Measurements from ENCODE around the gene TRIM38. TPM values are rescaled to one million over a fixed set of nuclear protein-coding genes. Genes with fewer than 3 reads are reported as not detected.
"Not testable (repeated sequence)": the region's sequence is repeated elsewhere in the genome, so short reads cannot be mapped to it uniquely, and the experiment has no call there.

The TRIM38 gene, protein sequence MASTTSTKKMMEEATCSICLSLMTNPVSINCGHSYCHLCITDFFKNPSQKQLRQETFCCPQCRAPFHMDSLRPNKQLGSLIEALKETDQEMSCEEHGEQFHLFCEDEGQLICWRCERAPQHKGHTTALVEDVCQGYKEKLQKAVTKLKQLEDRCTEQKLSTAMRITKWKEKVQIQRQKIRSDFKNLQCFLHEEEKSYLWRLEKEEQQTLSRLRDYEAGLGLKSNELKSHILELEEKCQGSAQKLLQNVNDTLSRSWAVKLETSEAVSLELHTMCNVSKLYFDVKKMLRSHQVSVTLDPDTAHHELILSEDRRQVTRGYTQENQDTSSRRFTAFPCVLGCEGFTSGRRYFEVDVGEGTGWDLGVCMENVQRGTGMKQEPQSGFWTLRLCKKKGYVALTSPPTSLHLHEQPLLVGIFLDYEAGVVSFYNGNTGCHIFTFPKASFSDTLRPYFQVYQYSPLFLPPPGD
- 4.8 and 5.9 TPM in 2 replicates for total RNA-seq

DNA sequence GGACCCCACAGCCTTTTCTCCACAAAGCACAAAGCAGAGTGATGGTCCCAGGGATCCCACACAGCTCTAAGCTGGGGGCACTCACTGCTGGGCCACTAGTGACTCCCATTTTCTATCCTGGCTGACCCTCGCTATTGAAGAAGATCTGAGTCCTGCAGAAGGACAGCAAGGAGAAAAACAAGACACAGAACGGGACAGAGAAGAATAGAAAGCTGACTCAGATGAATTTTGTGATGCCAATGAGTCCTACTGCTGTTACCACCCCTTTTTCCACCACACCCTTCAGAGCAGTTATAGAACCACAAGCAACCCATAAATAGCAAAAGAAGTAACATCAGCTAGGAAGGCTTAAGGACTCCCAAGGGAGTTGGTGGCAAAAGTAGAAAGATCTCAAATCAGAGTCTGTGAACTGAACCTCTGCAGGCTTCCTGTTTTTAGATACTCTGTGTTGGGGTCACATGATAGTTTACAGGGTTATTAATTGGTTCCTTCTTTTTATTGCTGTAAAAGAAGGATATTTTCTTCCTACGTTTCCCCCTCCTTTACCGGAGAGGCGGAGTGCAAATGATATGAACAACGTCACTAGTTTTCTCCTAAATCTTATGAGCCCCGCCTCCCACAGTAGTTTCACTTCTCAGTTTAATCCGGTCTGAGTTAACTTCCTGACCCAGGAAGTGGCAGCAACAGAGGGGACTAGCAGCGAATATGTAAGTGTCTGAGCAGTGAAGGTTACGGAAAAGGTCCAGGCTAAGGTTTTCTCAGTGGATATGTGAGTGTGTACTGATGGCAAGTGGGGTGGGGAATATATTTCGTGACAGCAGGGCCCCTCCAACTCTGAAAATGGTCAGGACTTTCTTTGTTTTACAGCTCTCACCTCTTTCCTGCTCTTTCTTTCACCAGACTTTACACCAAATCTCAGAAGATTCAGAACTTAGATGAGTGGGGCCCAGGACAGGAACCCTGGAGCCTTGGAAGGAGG lies at the start of gene TRIM38:
TSS of gene TRIM38 (plus strand) at position 654 of the 979 bp plus-strand sequence. CDS start 3,721 bp downstream, outside the sequence.
- DNase-seq (ENCODE audit: low read depth in 2 of 2) = peak; percentile 74 to 94

DNA sequence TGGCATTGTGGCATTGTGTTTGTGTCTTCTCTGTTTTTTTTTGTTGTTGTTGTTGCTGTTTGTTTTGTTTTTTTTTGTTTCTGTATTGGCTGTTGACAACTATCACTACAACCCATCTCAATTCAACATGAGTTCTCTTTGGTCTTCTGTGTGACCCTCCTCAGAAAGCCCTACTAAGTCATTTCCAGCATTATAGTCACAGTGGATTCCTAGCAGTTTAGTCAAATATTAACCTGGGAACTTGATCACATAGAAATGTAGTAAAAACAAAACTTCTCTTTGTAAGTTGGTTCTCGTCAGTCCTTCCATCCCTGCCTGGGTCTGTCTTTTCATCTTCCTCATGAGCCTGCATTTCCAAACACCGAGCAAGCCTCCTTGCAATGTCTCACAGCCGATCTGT lies 48.9 kb upstream of the TRIM38 start:
- DNase-seq (ENCODE audit: low read depth in 2 of 2) = no peak

DNA sequence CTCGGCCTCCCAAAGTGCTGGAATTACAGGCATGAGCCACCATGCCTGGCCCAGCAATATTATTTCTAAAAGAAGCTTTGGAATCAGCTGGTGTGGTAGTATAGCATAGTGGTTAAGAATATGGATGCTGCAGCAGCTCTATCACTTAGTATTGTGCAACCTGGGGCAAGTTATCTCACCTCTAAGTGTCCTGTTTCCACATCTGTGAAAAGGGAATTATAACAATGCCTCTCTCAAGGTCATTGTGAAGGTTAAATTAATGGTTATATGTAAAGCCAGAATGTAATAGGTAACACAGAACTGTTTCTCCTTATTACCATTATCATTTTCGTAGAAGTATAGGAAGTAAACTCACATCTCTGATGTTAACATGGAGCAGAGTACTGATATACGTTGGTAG lies 46.3 kb upstream of the TRIM38 start:
- DNase-seq (ENCODE audit: low read depth in 2 of 2) = no peak

DNA sequence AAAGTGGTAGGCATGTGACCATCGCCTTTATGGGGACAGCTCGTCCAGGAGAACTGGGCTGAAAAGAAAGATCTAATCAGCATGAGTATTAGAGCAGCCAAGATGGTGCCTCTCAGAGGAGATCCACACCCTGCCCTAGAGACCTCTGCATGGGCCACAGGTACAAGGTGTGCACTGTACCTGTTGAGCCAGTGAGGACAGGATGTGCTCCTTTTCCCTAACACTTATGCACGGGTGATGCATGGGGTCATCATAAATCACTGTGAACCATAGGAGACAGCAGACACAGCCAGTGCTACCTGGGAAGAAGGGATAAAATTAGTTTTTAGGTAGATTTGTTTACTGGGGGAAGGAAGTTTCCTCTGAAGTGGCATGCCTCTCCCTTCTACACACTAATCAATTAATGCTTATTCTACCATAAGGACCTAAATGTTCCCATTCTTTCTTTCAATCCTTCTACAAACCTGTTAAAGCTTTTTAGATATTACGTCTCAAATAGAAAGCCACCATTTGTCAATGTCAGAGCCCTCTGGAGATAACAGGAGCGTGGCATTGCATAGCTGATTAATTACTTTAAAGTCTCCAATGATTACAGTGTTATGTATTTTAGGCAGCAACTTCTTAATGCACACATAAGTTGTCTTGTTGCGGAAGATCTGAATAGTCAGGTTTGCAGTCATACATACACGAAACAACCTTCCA lies 45.7 kb upstream of the TRIM38 start:
- no peak for DNase-seq (ENCODE audit: low read depth in 2 of 2)

DNA sequence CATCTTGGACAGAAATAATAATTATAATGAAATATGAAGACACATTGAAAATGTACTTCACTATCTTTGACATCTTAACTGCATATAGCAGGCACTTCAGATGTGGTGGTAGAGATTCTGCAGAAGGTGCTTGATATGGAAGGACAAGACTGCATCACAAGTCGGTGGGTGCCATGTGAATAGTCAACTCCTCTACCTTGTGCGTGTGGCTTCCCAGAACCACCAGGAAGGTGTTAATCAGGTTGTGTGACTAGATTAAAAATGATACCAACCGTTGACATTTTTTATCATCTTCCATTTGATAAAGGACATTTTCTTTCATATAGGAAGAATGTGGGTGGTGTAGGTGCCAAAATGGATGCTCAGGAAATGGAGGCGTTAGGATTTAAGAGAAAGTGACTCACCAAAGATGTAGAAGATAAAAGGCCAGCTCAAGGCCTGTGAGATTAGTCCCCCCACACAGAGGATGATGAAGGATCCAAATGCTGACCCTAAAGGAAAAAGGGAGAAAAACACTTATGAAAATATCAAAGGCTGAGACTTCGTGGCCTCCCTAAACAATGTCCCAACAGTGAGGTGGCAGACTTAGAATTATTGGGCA lies 44.4 kb upstream of the TRIM38 start:
- no peak for DNase-seq (ENCODE audit: low read depth in 2 of 2)

DNA sequence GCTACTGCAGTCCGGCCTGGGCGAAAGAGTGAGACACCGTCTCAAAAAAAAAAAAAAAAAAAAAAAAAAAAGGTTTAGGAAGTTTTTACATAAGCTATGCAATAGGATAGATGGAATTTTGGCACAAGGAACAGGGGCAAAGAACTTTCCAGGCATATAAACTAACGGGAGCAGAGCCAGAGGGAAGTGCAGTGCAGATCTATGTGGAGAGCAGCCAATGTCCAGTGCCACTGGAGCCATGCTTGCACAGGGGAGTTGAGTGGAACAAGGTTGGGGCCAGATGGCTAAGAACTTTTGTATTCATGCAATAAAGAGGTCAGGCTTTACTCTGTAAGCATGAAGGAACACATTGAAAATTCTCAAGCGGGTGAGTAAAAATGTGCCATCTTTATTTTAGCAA lies 42.9 kb upstream of the TRIM38 start:
- DNase-seq (ENCODE audit: low read depth in 2 of 2) = no peak

DNA sequence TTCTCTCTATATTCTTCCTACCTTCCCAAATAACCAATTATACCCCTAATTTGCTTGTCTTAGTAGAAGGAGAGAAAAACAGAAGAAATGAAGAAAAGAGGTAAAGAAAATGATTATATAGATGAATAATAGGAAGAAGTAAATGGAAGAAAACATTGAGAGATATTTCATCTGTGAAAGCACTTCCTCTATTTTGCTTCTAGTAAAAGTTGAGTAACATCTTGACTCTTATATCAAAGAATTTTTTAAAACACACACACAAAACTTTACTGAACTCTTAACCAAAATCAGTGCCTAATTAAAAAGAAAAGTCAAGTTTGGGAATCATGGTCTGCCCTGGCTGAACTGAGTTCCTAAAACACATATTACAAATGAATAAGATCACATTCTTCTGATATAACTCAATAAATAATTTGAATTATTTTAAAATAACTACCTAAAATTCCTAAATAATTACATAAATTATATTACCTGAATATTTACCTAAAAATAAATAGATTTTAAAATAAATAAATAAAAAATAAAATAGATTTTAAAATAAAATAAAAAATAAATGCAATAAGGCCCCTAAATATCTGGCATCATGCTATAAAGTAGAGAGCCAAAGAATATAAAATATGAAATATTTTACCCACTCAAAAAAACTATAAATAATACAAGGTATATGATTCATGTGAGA lies 40.9 kb upstream of the TRIM38 start:
- DNase-seq (ENCODE audit: low read depth in 2 of 2) = no peak

DNA sequence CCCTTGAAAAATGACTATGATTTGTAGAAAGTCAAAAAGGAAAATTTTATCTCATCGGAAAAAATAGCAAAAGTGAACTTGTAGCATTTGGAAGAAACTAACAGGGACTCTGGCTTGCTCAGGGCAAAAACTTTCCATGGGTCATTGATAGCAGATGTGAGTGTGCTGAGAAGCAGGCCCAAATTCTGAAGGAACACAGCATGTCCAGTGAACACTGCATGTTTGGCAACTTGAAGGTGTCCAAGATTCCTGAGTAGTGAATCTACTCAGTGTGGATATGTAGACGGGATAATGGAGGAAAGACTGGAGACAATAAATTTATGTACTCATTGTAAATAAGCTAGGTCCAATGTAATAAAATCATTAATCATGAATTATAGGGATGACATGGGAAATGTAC lies 40.3 kb upstream of the TRIM38 start:
- no peak for DNase-seq (ENCODE audit: low read depth in 2 of 2)

DNA sequence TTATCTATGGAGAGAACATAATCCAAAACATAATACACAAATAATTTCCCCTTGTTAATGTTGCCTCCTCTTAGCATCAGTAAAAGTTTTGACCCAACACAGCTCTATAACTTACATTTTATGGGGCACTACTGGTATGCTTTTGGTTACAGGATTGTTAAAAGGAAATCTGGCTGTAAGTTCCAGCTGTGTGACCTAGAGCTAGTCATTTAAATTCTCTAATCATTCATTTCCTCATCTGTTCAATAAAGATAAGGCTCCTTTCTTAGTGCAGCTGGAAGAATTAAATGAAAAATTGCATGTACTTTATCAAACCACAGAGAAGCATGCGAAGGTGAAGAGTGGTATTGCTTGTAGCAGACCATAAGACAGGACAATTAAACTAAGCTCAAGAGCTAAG lies 36.7 kb upstream of the TRIM38 start:
- no peak for DNase-seq (ENCODE audit: low read depth in 2 of 2)

DNA sequence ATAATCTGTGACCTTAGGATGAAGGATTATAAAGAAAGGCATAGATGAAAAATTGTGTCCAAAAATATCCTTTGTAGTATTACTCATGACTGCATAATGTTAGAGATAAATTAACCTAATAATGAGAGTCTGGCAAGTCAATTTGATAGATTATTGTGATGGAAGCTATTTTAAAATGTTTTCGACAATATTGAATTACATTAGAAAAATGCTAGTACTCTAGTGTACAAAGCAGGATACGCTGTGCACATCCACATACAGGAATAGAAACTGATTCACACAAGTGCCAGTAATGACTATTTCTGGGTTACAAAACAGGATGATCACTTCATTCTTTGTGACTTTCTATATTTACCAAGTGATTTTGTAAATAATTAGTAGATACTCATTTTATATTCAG lies 35.4 kb upstream of the TRIM38 start:
- no peak for DNase-seq (ENCODE audit: low read depth in 2 of 2)

DNA sequence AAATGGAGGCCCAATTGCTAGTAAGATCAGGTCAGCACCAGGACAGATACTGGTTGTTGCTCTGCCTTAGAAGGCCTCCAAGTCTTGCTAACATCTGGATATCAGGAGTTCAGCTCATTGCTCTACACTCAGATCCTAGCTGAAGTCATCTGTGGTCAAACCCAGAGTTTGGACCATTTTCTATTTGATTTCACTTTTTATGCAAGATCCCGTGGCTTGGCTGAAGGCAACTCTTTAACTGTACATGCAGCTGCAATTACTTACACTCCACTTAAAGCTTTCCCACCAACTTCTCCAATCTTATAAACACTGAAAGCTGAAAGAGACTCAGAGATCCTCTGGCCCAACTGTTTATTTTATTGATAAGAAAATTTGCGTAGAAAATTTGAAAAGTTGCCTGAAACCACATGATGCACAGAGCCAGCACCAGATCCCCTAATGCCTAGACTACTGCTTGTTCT lies 34.8 kb upstream of the TRIM38 start:
- no peak for DNase-seq (ENCODE audit: low read depth in 2 of 2)

DNA sequence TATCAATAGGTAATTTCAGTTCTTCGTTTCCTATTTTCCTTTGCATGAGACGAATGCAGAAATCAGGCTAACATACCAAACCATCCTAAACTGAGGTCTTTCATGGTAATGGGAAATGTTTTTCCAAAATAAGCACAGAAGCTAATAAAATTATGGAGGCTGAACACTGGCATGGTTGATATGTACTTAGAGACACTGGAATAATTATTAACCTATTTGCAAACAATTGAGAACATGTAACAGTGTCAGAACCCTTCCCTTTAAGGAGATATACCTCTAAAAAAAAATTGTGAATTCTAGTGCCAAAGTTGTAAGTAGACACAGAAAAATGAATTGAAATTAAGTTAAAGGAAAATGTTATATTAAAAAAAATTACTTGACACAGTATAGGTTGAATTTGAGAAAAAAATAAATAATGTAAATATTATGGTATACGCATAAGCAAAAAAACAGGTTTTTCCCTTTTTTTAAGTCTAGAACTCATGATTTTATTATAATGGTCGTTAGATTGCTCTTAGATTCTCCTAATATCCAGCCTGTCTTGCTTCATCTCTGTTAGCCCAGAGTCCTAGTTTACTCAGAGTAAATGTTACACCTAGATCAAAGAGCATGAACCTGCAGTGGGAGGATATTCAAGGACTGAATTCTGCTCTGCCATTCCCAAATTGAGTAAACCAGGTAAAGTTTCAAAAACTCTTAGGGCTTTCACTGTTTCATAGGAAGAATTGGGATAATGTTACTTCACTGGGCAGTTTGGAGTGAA lies 33.9 kb upstream of the TRIM38 start:
- DNase-seq (ENCODE audit: low read depth in 2 of 2) = no peak

DNA sequence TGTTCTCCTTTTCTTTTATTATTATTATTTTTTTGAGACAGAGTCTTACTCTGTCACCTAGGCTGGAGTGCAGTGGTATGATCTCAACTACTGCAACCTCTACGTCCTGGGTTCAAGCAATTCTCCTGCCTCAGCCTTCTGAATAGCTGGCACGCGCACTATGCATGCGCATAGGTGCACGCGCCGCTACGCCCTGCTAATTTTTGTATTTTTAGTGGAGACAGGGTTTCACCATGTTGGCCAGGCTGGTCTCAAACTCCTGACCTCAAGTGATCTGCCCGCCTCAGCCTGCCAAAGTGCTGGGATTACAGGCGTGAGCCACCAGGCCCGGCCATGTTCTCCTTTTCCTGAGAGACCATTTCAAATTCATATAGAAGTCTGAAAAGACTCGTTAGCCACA lies 32.8 kb upstream of the TRIM38 start:
- DNase-seq (ENCODE audit: low read depth in 2 of 2) = not testable (repeated sequence)

DNA sequence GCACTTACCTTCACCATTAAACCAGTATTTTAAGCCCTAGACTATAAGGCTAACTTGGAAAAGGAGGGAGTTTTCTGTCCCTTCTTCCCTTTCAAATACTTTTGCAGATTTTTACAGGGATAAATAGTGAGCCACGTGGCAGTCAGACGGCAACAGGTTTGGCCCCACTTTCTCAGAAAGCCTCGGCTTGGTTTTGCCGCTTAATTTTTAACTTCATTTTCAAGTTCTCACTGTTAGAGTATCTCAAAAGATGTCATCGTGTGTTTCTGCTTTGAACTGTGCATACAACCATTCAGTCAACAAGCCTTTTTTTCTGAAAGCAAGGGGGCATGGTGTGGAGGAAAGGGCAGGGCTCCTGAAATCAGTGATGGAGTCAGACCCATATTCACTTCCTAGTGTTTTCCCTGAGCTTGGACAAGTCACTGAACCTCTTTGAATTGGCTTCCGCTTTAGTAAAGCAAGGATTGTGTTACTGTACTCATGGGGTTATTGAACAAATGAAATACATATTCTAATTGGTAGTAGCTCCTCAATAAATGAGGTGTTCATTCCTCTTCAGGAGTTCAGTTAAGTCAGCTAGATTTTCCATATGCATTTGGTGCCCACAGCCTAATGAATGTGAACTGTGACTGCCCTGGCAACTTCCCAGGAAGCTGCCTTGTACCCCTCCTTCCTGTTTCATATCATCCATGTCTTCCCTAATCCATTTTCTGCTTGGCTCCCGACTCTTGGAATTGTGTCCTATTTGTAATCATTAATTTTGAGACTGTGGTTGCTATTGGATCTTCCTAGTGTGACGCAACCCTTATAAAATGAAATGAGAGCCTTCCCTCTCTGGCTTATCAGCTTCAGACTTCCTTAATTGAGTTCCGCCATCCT lies 31.8 kb upstream of the TRIM38 start, which contains the start of gene SLC17A2:
TSS of gene SLC17A2 (minus strand) at position 160 of the 879 bp plus-strand sequence. CDS start 4,895 bp downstream, outside the sequence.
- no peak for DNase-seq (ENCODE audit: low read depth in 2 of 2)

DNA sequence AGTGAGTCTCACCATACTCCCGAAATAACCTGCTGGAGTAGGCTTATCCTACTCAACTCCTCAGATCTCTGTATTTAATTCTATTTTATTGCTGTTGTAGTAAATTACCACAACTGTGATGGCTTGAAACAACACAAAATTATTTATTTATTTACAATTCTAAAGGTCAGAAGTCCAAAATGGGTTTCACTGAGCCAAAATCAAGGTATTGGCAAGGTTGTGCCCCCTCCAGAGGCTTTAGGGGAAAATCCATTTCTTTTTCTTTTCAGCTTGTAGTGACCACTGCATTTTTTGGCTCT lies 31.2 kb upstream of the TRIM38 start:
- DNase-seq (ENCODE audit: low read depth in 2 of 2) = no peak

DNA sequence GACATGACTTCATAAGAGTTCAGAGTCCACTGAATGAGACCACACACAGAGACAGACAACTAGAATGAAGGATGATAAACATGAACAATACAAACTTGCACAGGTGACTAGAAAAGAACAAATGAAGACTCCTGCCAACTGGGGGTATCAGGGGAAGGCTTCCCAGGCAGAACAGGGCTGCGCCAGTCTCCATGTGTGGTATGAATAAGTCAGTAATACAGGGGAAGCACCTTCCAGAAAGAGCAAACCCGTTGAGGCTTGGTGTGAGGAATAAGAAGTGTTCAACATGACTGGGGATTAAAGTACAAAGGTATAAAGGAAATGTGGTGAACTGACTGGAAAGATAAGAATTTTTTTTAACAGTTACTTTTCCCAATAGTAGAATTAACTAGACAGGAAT lies 28.4 kb upstream of the TRIM38 start:
- no peak for DNase-seq (ENCODE audit: low read depth in 2 of 2)

DNA sequence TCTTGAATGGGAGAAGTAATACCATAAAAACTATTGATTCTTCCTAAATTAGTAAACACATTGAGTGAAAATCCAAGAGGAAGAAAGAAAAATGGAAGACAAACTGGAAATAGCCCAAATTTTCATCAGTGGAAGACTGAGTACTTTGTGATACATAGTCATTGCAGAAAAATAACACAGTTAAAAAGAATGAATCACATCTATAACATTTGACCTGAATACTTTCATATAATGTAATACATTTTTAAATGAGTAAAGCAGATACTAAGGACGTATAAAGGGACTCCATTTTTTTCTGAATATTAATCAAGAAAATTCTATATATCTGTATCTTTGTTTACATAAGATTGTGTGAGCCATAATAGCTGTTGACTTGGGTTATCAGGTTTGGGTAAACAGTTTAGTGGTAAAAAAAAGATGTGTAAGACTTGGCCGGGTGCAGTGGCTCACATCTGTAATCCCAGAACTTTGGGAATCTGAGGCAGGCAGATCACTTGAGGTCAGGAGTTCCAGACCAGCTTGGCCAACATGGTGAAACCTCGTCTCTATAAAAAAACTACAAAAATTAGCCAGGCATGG lies 27.8 kb upstream of the TRIM38 start:
- no peak for DNase-seq (ENCODE audit: low read depth in 2 of 2)

DNA sequence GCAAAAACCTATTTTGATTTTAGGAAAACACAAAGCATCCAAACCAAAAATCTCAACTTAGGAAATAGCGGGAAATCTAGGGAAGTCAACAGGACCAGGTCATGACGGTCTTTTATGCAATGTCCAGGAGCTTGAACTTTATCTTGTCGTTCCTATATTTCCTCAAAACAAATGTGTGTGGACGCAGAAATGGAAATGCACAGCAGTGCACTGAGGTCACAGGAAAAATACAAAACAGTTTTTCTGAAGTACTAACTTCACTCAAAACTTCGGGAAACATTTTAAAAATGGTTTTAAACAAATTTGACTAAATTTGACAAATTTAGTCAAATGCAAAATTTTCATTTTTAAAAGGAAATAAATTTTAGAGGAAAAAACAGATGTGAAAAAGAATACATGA lies 26.6 kb upstream of the TRIM38 start:
- DNase-seq (ENCODE audit: low read depth in 2 of 2) = no peak

DNA sequence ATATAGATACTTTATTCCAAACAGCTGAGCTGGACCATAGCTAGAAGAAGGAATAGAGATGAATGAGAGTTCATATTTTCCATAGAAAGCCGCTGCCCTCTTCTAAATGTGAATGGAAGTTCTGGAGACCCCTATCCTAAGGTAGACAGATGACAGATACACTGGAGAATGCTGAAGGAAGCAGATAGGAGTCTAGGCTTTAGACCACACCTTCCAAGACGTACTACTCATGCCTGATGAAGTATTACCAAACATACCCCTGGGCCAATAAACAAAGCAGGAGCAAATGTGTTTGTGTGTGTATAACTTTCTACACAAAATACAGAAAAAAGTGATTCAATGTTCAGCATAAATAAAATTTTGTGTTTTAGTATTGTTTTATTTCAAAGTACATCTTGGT lies 23.0 kb upstream of the TRIM38 start:
- DNase-seq (ENCODE audit: low read depth in 2 of 2) = no peak
